Caco-2 (cell line): ENCODE measurements around the gene GRIN1. TPM values are rescaled to one million over a fixed set of nuclear protein-coding genes. Genes with fewer than 3 reads are reported as not detected.

ENCODE experiments used
- BruUV-seq: library from RNA; stranded (reverse); fragments of 400-500 nt; replicated peaks from 2 replicates; lab custom pipeline; 2021; lab: Mats Ljungman, UMichigan
- CTCF ChIA-PET: fragments of 300-600 bp; sonication (Branson Sonifier 250); formaldehyde crosslinking; loops from one replicate; lab custom pipeline; 2022; ENCODE audit warnings: antibody characterized with exemption; lab: Charles Lee
- POLR2A ChIA-PET: fragments of 300-600 bp; sonication (Branson Sonifier 250); formaldehyde crosslinking; loops from one replicate; lab custom pipeline; 2022; ENCODE audit warnings: antibody characterized with exemption; lab: Charles Lee
- DNase-seq, 2 experiments: peaks; one replicate each; pipeline versions ENCODE4 v3.0.0 to v3.0.0-alpha.2; 2020 to 2022
- H3K27me3 ChIP-seq: replicated peaks from 2 replicates; pipeline ENCODE4 v1.6.0; 2011; ENCODE audit warnings: low read length; ENCODE audit not compliant: control insufficient read depth, insufficient read depth
- H3K36me3 ChIP-seq: 2 replicates; pipeline ENCODE4 v1.5.1; 2011; ENCODE audit warnings: low read length; ENCODE audit not compliant: control insufficient read depth, insufficient read depth
- H3K4me1 ChIP-seq: fragments of 250-450 bp; sonication (Bioruptor Pico); 2 replicates; pipeline ENCODE4 v1.5.1; 2020; ENCODE audit warnings: mild to moderate bottlenecking
- H3K4me3 ChIP-seq: 2 replicates; pipeline ENCODE4 v1.5.1; 2011; ENCODE audit warnings: low read depth, mild to moderate bottlenecking, control low read depth, low read length
- H3K9me3 ChIP-seq: fragments of 250-450 bp; sonication (Bioruptor Pico); 2 replicates; pipeline ENCODE4 v1.5.1; 2020; ENCODE audit warnings: mild to moderate bottlenecking, moderate library complexity
- H3K27ac Mint-ChIP-seq: one replicate; pipeline ENCODE4 v1.8.0; 2022; ENCODE audit warnings: mixed read lengths; ENCODE audit not compliant: unreplicated experiment
- H3K27me3 Mint-ChIP-seq: one replicate; pipeline ENCODE4 v1.8.0; 2022; ENCODE audit warnings: mixed read lengths; ENCODE audit not compliant: insufficient read depth, unreplicated experiment
- H3K36me3 Mint-ChIP-seq: one replicate; pipeline ENCODE4 v1.8.0; 2022; ENCODE audit warnings: mild to moderate bottlenecking, mixed read lengths; ENCODE audit not compliant: insufficient read depth, unreplicated experiment
- H3K4me1 Mint-ChIP-seq: one replicate; pipeline ENCODE4 v1.8.0; 2022; ENCODE audit warnings: low read depth, mixed read lengths; ENCODE audit not compliant: unreplicated experiment
- H3K4me3 Mint-ChIP-seq: one replicate; pipeline ENCODE4 v1.8.0; 2022; ENCODE audit warnings: mild to moderate bottlenecking, moderate library complexity, mixed read lengths; ENCODE audit not compliant: unreplicated experiment
- H3K9me3 Mint-ChIP-seq: one replicate; pipeline ENCODE4 v1.8.0; 2022; ENCODE audit warnings: mixed read lengths; ENCODE audit not compliant: unreplicated experiment
- CTCF ChIP-seq, 2 experiments: fragments of 200-600 bp in 1 of 2; IDR thresholded peaks; 1 replicate in 1 of 2; 2 replicates in 1 of 2; pipeline versions ENCODE4 v1.5.1 to v1.8.0; 2011 to 2022; ENCODE audit warnings: antibody characterized with exemption in 1 of 2, control low read depth in 1 of 2, inconsistent platforms in 1 of 2, low read depth in 1 of 2, low read length in 1 of 2, mild to moderate bottlenecking in 1 of 2, moderate library complexity in 1 of 2; ENCODE audit not compliant: insufficient read depth in 1 of 2, severe bottlenecking in 1 of 2, unreplicated experiment in 1 of 2
- intact Hi-C: fragments of 100-400 bp; cut with micrococcal nuclease; formaldehyde crosslinking; loops from one replicate; pipeline ENCODE4 v1.10.0; 2022; ENCODE audit not compliant: unreplicated experiment
- total RNA-seq: library from RNA; stranded (reverse); gene quantifications from 2 replicates; pipeline ENCODE4 v1.2.3, GENCODE V29; 2022

The GRIN1 gene
- total RNA-seq, 1 experiment from 2014 or later: 3.7 TPM

- CTCF ChIA-PET: interaction anchor here (0.7 kb wide), 1 partner anchor 42 kb away, joined by 3 read pairs; no protein-coding TSS in a partner anchor
- BruUV-seq: no TSS peak
- no peak for TF ChIP-seq CTCF (IDR thresholded peaks at IDR 0.05; ENCODE audit: insufficient read depth in 1 of 2, low read depth in 1 of 2, low read length in 1 of 2, severe bottlenecking in 1 of 2, unreplicated experiment in 1 of 2)
- peaks cover 6% of the 10 kb centered on the region for H3K27me3 Mint-ChIP-seq
- H3K36me3 Mint-ChIP-seq: peaks cover under 1% of the 10 kb centered on the region
- H3K36me3 ChIP-seq: no peaks in the 10 kb centered on the region
- intact Hi-C loops: loop anchor here (5.0 kb wide), 1 partner anchor 499 kb away; no protein-coding TSS in a partner anchor
- H3K27me3 ChIP-seq: no peaks in the 10 kb centered on the region
- H3K4me1 Mint-ChIP-seq: no peaks in the 10 kb centered on the region
- POLR2A ChIA-PET: interaction anchor here (0.5 kb wide), 1 partner anchor 10 kb away, joined by 5 read pairs; no protein-coding TSS in a partner anchor
- no peaks in the 10 kb centered on the region for H3K9me3 ChIP-seq
- peaks cover 10% of the 10 kb centered on the region; the same call in 1 of the 2 replicates for H3K4me1 ChIP-seq
- no peaks in the 10 kb centered on the region for H3K9me3 Mint-ChIP-seq
- H3K27ac Mint-ChIP-seq: no peak overlapping the region
- H3K4me3 Mint-ChIP-seq: no peak overlapping the region
- no peak for DNase-seq
- H3K4me3 ChIP-seq: no peak overlapping the region
These were observed 2.3 kb downstream of the GRIN1 start for GRCh38 chr9:137141050-137141810.

- no peaks in the 10 kb centered on the region for H3K36me3 ChIP-seq
- intact Hi-C loops: loop anchor here (5.0 kb wide), 1 partner anchor 500 kb away; no protein-coding TSS in a partner anchor
- no peaks in the 10 kb centered on the region for H3K27me3 ChIP-seq
- H3K4me3 Mint-ChIP-seq: no peak overlapping the region
- peaks cover 10% of the 10 kb centered on the region; the same call in 1 of the 2 replicates for H3K4me1 ChIP-seq
- no peaks in the 10 kb centered on the region for H3K9me3 ChIP-seq
- no peak for DNase-seq
- H3K27ac Mint-ChIP-seq: no peak overlapping the region
- no peaks in the 10 kb centered on the region for H3K9me3 Mint-ChIP-seq
- ChIA-PET CTCF (no interaction called here), POLR2A (no interaction called here)
- no peaks in the 10 kb centered on the region for H3K4me1 Mint-ChIP-seq
- peaks cover 13% of the 10 kb centered on the region for H3K27me3 Mint-ChIP-seq
- no peak overlapping the region for H3K4me3 ChIP-seq
- H3K36me3 Mint-ChIP-seq: no peaks in the 10 kb centered on the region
- no peak for TF ChIP-seq CTCF (IDR thresholded peaks at IDR 0.05; ENCODE audit: insufficient read depth in 1 of 2, low read depth in 1 of 2, low read length in 1 of 2, severe bottlenecking in 1 of 2, unreplicated experiment in 1 of 2)
- no TSS peak for BruUV-seq
These were observed 3.3 kb downstream of the GRIN1 start for GRCh38 chr9:137141976-137142936.

- no peaks in the 10 kb centered on the region for H3K27me3 ChIP-seq
- no peaks in the 10 kb centered on the region for H3K9me3 ChIP-seq
- ChIA-PET POLR2A (no interaction called here), CTCF (no interaction called here)
- no TSS peak for BruUV-seq
- intact Hi-C loops: loop anchor here (5.0 kb wide), 1 partner anchor 501 kb away; no protein-coding TSS in a partner anchor
- H3K4me1 ChIP-seq: peaks cover 5% of the 10 kb centered on the region; the same call in 1 of the 2 replicates
- H3K4me3 Mint-ChIP-seq: no peak overlapping the region
- no peaks in the 10 kb centered on the region for H3K4me1 Mint-ChIP-seq
- no peaks in the 10 kb centered on the region for H3K9me3 Mint-ChIP-seq
- no peak for DNase-seq
- H3K4me3 ChIP-seq: no peak overlapping the region
- peaks cover 13% of the 10 kb centered on the region for H3K27me3 Mint-ChIP-seq
- H3K36me3 Mint-ChIP-seq: no peaks in the 10 kb centered on the region
- TF ChIP-seq CTCF (IDR thresholded peaks at IDR 0.05; ENCODE audit: insufficient read depth in 1 of 2, low read depth in 1 of 2, low read length in 1 of 2, severe bottlenecking in 1 of 2, unreplicated experiment in 1 of 2): no peak
- no peak overlapping the region for H3K27ac Mint-ChIP-seq
- no peaks in the 10 kb centered on the region for H3K36me3 ChIP-seq
These were observed 4.5 kb downstream of the GRIN1 start for GRCh38 chr9:137143459-137143858.
